K562 (cell line): ENCODE measurements around the gene ARL16. TPM values are rescaled to one million over a fixed set of nuclear protein-coding genes. Genes with fewer than 3 reads are reported as not detected.

Source experiments
- ATF7 ChIP-seq: fragments of 450-650 bp; IDR thresholded peaks from 2 replicates; pipeline ENCODE4 v1.7.1; 2014; ENCODE audit warnings: mild to moderate bottlenecking, moderate library complexity
- BCLAF1 ChIP-seq, 2 experiments: fragments of 450-650 bp in 1 of 2; IDR thresholded peaks; 2 replicates each; pipeline ENCODE4 v1.6.1; 2011 to 2017; ENCODE audit warnings: low read depth in 2 of 2, antibody characterized with exemption in 1 of 2, borderline replicate concordance in 1 of 2, low read length in 1 of 2, mild to moderate bottlenecking in 1 of 2, mixed read lengths in 1 of 2; ENCODE audit not compliant: control insufficient read depth in 1 of 2
- BRD9 ChIP-seq: fragments of 450-650 bp; IDR thresholded peaks from 2 replicates; pipeline ENCODE4 v1.6.1; 2018; ENCODE audit warnings: low read depth; ENCODE audit not compliant: partially characterized antibody
- CBFB ChIP-seq: sonication (generic); formaldehyde crosslinking; IDR thresholded peaks from 2 replicates; pipeline ENCODE4 v1.4.0; 2020; ENCODE audit warnings: mild to moderate bottlenecking, missing genetic modification reagents
- CTBP1 ChIP-seq: fragments of 450-650 bp; IDR thresholded peaks from 2 replicates; pipeline ENCODE4 v1.6.1; 2016; ENCODE audit warnings: borderline replicate concordance
- FOXJ3 ChIP-seq: sonication (generic); formaldehyde crosslinking; IDR thresholded peaks from 2 replicates; pipeline ENCODE4 v1.4.0; 2020; ENCODE audit warnings: mild to moderate bottlenecking, missing genetic modification reagents
- GATAD2B ChIP-seq: fragments of 450-650 bp; IDR thresholded peaks from 2 replicates; pipeline ENCODE4 v1.6.1; 2017; ENCODE audit warnings: mild to moderate bottlenecking, borderline replicate concordance
- HNRNPUL1 ChIP-seq: fragments of 200-400 bp; formaldehyde crosslinking; IDR thresholded peaks from 2 replicates; pipeline ENCODE4 v1.6.1; 2017; ENCODE audit warnings: low read length
- KLF1 ChIP-seq: fragments of 450-650 bp; IDR thresholded peaks from 2 replicates; pipeline ENCODE4 v1.6.1; 2016; ENCODE audit warnings: missing genetic modification characterization, missing compliant biosample characterization
- RBM15 ChIP-seq: fragments of 200-400 bp; formaldehyde crosslinking; IDR thresholded peaks from 2 replicates; pipeline ENCODE4 v1.6.1; 2018; ENCODE audit warnings: mild to moderate bottlenecking, low read length, moderate library complexity; ENCODE audit not compliant: insufficient read depth
- RNF2 ChIP-seq: sonication (generic); IDR thresholded peaks from 2 replicates; pipeline ENCODE4 v1.6.1; 2016
- SNAPC5 ChIP-seq: fragments of 250-450 bp; sonication (Bioruptor Pico); IDR thresholded peaks from 2 replicates; pipeline ENCODE4 v1.8.0; 2021; ENCODE audit warnings: moderate library complexity, mild to moderate bottlenecking, inconsistent platforms
- SPI1 ChIP-seq: IDR thresholded peaks from 2 replicates; pipeline ENCODE4 v1.6.1; 2011; ENCODE audit warnings: low read depth, low read length, control low read depth, borderline replicate concordance
- SREBF1 ChIP-seq: fragments of 150-350 bp; IDR thresholded peaks from 2 replicates; pipeline ENCODE4 v1.6.1; 2014; ENCODE audit warnings: antibody characterized with exemption, low read depth, low read length, borderline replicate concordance
- STAT5B ChIP-seq: fragments of 250-450 bp; sonication (Bioruptor Pico); IDR thresholded peaks from 2 replicates; pipeline ENCODE4 v1.8.0; 2021; ENCODE audit warnings: mild to moderate bottlenecking, inconsistent platforms
- TAF7 ChIP-seq: fragments of 450-650 bp; IDR thresholded peaks from 2 replicates; pipeline ENCODE4 v1.6.1; 2016; ENCODE audit warnings: missing genetic modification characterization, missing compliant biosample characterization
- TFAM ChIP-seq: fragments of 250-450 bp; sonication (Bioruptor Pico); conservative IDR thresholded peaks from 2 replicates; pipeline ENCODE4 v1.5.0; 2021; ENCODE audit warnings: mild to moderate bottlenecking, moderate library complexity
- ZBTB12 ChIP-seq: fragments of 250-450 bp; sonication (Bioruptor Pico); IDR thresholded peaks from 2 replicates; pipeline ENCODE4 v1.4.0; 2020
- ZHX1 ChIP-seq: fragments of 150-350 bp; conservative IDR thresholded peaks from 2 replicates; pipeline ENCODE4 v1.6.1; 2014; ENCODE audit warnings: low read length
- ZNF3 ChIP-seq: fragments of 250-450 bp; sonication (Bioruptor Pico); IDR thresholded peaks from 2 replicates; pipeline ENCODE4 v1.5.0; 2021; ENCODE audit warnings: mild to moderate bottlenecking, moderate library complexity
- ZNF766 ChIP-seq: fragments of 200-800 bp; sonication (Bioruptor generic); conservative IDR thresholded peaks from 2 replicates; pipeline ENCODE4 v1.6.1; 2016; ENCODE audit warnings: missing genetic modification characterization, missing compliant biosample characterization
- ZNF830 ChIP-seq: fragments of 250-450 bp; sonication (Bioruptor Pico); IDR thresholded peaks from 2 replicates; pipeline ENCODE4 v1.5.0; 2021; ENCODE audit warnings: mild to moderate bottlenecking
- polyA plus RNA-seq, 8 experiments: library from polyadenylated mRNA; depleted of rRNA in 4 of 8; stranded (reverse) in 5 of 8; unstranded in 3 of 8; fragments of >200 nt; fragmentation: Nextera tagmentation in 2 of 8; fragmentation: Illumina TruSeq in 1 of 8; extraction: Ambion mirVana in 2 of 8; extraction: Trizol in 1 of 8; gene quantifications; 2 replicates each; pipeline versions ENCODE4 v1.2.1 to v1.2.3, GENCODE V29; 2011 to 2014; ENCODE audit warnings: inconsistent platforms in 1 of 8, missing spikeins in 1 of 8
- total RNA-seq, 7 experiments: library from RNA; depleted of rRNA in 6 of 7; stranded (reverse); fragments of >200 nt in 6 of 7; fragmentation: Illumina TruSeq in 2 of 7; extraction: Trizol in 2 of 7; gene quantifications; 2 replicates each; pipeline versions ENCODE4 v1.2.1 to v1.2.3, GENCODE V29; 2011 to 2021; ENCODE audit warnings: low replicate concordance in 1 of 7

ARL16 gene
- total and polyA plus RNA-seq, 9 of the 15 experiments (the other 6 are each of a cell fraction or from before 2014, with no cell fraction given) = 5.4 to 32.4 (median 22.6) TPM

- peak; percentile 54 for TF ChIP-seq TAF7
- TF ChIP-seq SNAPC5 (CRISPR knock-in tag) = no peak
- no peak for TF ChIP-seq TFAM (CRISPR knock-in tag)
- no peak for TF ChIP-seq CBFB (CRISPR knock-in tag)
- peak; percentile 85 for TF ChIP-seq ZBTB12 (CRISPR knock-in tag)
- TF ChIP-seq ATF7 = peak; percentile 85
- no peak for TF ChIP-seq HNRNPUL1
- no peak for TF ChIP-seq BRD9
- TF ChIP-seq STAT5B (CRISPR knock-in tag) = no peak
- TF ChIP-seq KLF1 (tag) = no peak; the same call in 1 of the 2 replicates
- TF ChIP-seq ZNF3 (CRISPR knock-in tag) = no peak
- no peak for TF ChIP-seq ZNF830
- TF ChIP-seq BCLAF1 (IDR thresholded peaks at IDR 0.05; ENCODE audit: borderline replicate concordance in 1 of 2, control insufficient read depth in 1 of 2, low read depth in 2 of 2, low read length in 1 of 2) = peak in 1 of 2 experiments; percentile 32; a peak in 1 of 4 replicates
- no peak for TF ChIP-seq SPI1
- peak; percentile 83 for TF ChIP-seq CTBP1
- TF ChIP-seq SREBF1 = no peak
- TF ChIP-seq ZNF766 (CRISPR knock-in tag) = no peak; the same call in 1 of the 2 replicates
- no peak for TF ChIP-seq RBM15
- TF ChIP-seq ZHX1 = no peak
- TF ChIP-seq RNF2 = peak; percentile 62; the same call in 1 of the 2 replicates
- no peak for TF ChIP-seq FOXJ3
- TF ChIP-seq GATAD2B = peak; percentile 74; the same call in 1 of the 2 replicates
Measured at GRCh38 chr17:81702934-81703746, 19.5 kb upstream of the ARL16 start, which contains the start of gene MRPL12 (continued).
